Loucy (cell line): ENCODE results near the gene GRIN2D.
A peak's percentile ranks its signal among the peaks of the same experiment; 100 is the strongest.
"Not testable (repeated sequence)": the region's sequence is repeated elsewhere in the genome, so short reads cannot be mapped to it uniquely, and the experiment has no call there.

ENCODE experiments used
- H2AFZ ChIP-seq: fragments of 200-600 bp; sonication (generic); 2 replicates; pipeline ENCODE4 v1.6.0; 2016; ENCODE audit warnings: antibody characterized with exemption, mild to moderate bottlenecking, low read length, moderate library complexity
- H3F3A ChIP-seq: fragments of 200-600 bp; 2 replicates; pipeline ENCODE4 v1.6.0; 2016; ENCODE audit warnings: antibody characterized with exemption, low read depth, mild to moderate bottlenecking
- H3K27me3 ChIP-seq: fragments of 200-600 bp; sonication (generic); 2 replicates; pipeline ENCODE4 v1.6.1; 2014; ENCODE audit warnings: low read length, mild to moderate bottlenecking; ENCODE audit not compliant: insufficient read depth, poor library complexity, severe bottlenecking
- H3K36me3 ChIP-seq: fragments of 200-600 bp; sonication (generic); 2 replicates; pipeline ENCODE4 v1.6.1; 2016; ENCODE audit warnings: low read length; ENCODE audit not compliant: insufficient read depth
- H3K4me1 ChIP-seq: fragments of 200-600 bp; sonication (generic); 2 replicates; pipeline ENCODE4 v1.5.1; 2014; ENCODE audit warnings: low read length, mild to moderate bottlenecking; ENCODE audit not compliant: insufficient read depth, poor library complexity, severe bottlenecking
- H3K4me2 ChIP-seq: fragments of 200-600 bp; sonication (generic); 2 replicates; pipeline ENCODE4 v1.6.0; 2014; ENCODE audit warnings: antibody characterized with exemption, low read length, low read depth, mild to moderate bottlenecking; ENCODE audit not compliant: poor library complexity, severe bottlenecking
- H3K4me3 ChIP-seq: fragments of 200-600 bp; sonication (generic); 2 replicates; pipeline ENCODE4 v1.5.1; 2014; ENCODE audit warnings: low read length, mild to moderate bottlenecking, mixed read lengths; ENCODE audit not compliant: poor library complexity, severe bottlenecking
- H3K79me2 ChIP-seq: fragments of 200-600 bp; sonication (generic); 2 replicates; pipeline ENCODE4 v1.6.1; 2014; ENCODE audit warnings: low read length; ENCODE audit not compliant: insufficient read depth
- H3K9ac ChIP-seq: fragments of 200-600 bp; sonication (generic); 2 replicates; pipeline ENCODE4 v1.6.0; 2014; ENCODE audit warnings: mild to moderate bottlenecking, low read depth, low read length, moderate library complexity; ENCODE audit not compliant: poor library complexity, severe bottlenecking
- H3K9me2 ChIP-seq: fragments of 200-600 bp; sonication (generic); replicated peaks from 2 replicates; pipeline ENCODE4 v1.6.1; 2016; ENCODE audit warnings: low read depth, low read length, mixed read lengths
- H3K9me3 ChIP-seq: fragments of 200-600 bp; sonication (generic); 2 replicates; pipeline ENCODE4 v1.6.1; 2014; ENCODE audit warnings: mild to moderate bottlenecking, antibody characterized with exemption, low read length, low read depth; ENCODE audit not compliant: insufficient read depth
- H4K20me1 ChIP-seq: fragments of 200-600 bp; sonication (generic); 2 replicates; pipeline ENCODE4 v1.6.0; 2014; ENCODE audit warnings: antibody characterized with exemption, low read length, mild to moderate bottlenecking; ENCODE audit not compliant: insufficient read depth, poor library complexity, severe bottlenecking
- CTCF ChIP-seq: fragments of 200-600 bp; sonication (generic); conservative IDR thresholded peaks from 2 replicates; pipeline ENCODE4 v1.5.1; 2014; ENCODE audit warnings: mild to moderate bottlenecking, antibody characterized with exemption, low read length
- EZH2phosphoT487 ChIP-seq: fragments of 200-600 bp; IDR thresholded peaks from 2 replicates; pipeline ENCODE4 v1.6.1; 2018; ENCODE audit warnings: antibody characterized with exemption, mild to moderate bottlenecking, moderate library complexity, borderline replicate concordance

GRIN2D gene

GRCh38 chr19:48386981-48387380 lies 6.5 kb upstream of the GRIN2D start:
- Histone ChIP-seq H2AFZ (no peak overlapping the region), H3F3A (no peaks in the 10 kb centered on the region), H3K4me2 (no peak overlapping the region), H3K4me3 (no peak overlapping the region), H3K9ac (no peak overlapping the region), H4K20me1 (peaks cover 12% of the 10 kb centered on the region), H3K79me2 (peaks cover 38% of the 10 kb centered on the region), H3K27me3 (no peaks in the 10 kb centered on the region), H3K9me3 (no peaks in the 10 kb centered on the region), H3K4me1 (peaks cover 6% of the 10 kb centered on the region), H3K9me2 (no peaks in the 10 kb centered on the region), H3K36me3 (peaks cover 32% of the 10 kb centered on the region; the same call in 1 of the 2 replicates)
- TF ChIP-seq EZH2phosphoT487 (no peak), CTCF (no peak)

GRCh38 chr19:48390188-48391099 lies 3.0 kb upstream of the GRIN2D start:
- no peaks in the 10 kb centered on the region for H3K9me2 ChIP-seq
- H2AFZ ChIP-seq, result peak overlapping the region; percentile 31
- H3K4me1 ChIP-seq, result peaks cover 11% of the 10 kb centered on the region
- H3K9ac ChIP-seq, result peak overlapping the region; percentile 98
- peaks cover 12% of the 10 kb centered on the region for H4K20me1 ChIP-seq
- peaks cover 38% of the 10 kb centered on the region for H3K79me2 ChIP-seq
- H3K9me3 ChIP-seq, result no peaks in the 10 kb centered on the region
- no peaks in the 10 kb centered on the region for H3K27me3 ChIP-seq
- no peaks in the 10 kb centered on the region for H3F3A ChIP-seq
- peak overlapping the region; percentile 99 for H3K4me2 ChIP-seq
- H3K36me3 ChIP-seq, result peaks cover 13% of the 10 kb centered on the region; the same call in 1 of the 2 replicates
- H3K4me3 ChIP-seq, result peak overlapping the region; percentile 90
- TF ChIP-seq CTCF (peak; percentile 50), EZH2phosphoT487 (no peak)

DNA sequence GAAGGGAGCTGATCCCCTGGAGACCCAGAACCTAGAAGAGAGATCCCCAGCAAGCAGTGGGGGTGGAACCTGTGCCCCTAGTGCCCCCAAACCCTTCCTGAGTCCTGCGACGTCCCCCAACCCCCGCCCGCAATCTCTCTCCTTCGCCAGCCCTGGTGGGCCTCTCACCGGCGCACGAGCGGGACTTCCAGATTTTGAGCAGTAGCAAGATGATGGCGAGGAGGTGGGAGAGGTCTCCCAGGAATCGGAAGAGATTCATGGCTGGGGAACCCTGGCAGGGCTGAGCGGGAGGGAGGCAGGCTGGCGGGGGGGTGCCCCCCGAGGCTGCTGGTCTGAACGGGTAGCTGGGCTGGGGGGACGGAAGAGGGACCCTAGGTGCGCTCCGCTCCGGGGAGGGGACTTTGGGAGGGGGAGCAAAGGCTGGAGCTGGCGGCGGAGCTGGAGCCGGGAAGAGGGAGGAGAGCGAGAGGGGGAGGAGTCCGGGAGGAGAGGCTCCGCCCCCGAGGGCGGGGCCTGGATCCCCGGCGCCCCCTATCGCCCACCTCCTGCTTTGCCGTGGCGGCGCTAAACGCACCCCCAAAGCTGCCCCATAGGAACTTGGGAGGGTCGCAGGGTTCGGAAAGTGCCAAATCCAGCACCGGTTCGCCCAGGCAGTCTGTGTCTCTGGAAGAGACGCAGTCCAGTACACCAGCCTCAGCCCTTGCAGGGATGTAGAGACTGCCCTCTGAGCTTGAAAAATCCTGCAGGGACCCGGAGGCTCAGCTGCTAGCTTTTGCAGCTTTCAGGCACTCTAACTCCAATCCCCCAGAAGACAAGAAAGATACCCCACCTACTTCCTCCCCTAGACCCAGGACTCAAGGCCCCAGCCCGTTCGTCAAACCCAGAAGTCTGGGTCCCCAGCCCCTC lies 2.1 kb upstream of the GRIN2D start, which contains the start of gene KDELR1:
KDELR1 (minus strand) TSS at position 452 of the 906 bp plus-strand sequence; CDS start at position 259, 193 bp downstream.
- H3K79me2 ChIP-seq, result peaks cover 38% of the 10 kb centered on the region
- H3K4me3 ChIP-seq, result peak within 1 kb of the TSS; percentile 90
- H3K9ac ChIP-seq, result peak within 1 kb of the TSS; percentile 98
- peaks cover 11% of the 10 kb centered on the region for H3K4me1 ChIP-seq
- no peaks in the 10 kb centered on the region for H3K27me3 ChIP-seq
- peak within 1 kb of the TSS; percentile 99 for H3K4me2 ChIP-seq
- TF ChIP-seq CTCF (peak; percentile 80), EZH2phosphoT487 (no peak)
- H3F3A ChIP-seq, result no peaks in the 10 kb centered on the region
- peaks cover 12% of the 10 kb centered on the region for H4K20me1 ChIP-seq
- no peaks in the 10 kb centered on the region for H3K9me2 ChIP-seq
- no peaks in the 10 kb centered on the region for H3K9me3 ChIP-seq
- H2AFZ ChIP-seq, result peak within 1 kb of the TSS; percentile 91
- peaks cover 9% of the 10 kb centered on the region; the same call in 1 of the 2 replicates for H3K36me3 ChIP-seq

DNA sequence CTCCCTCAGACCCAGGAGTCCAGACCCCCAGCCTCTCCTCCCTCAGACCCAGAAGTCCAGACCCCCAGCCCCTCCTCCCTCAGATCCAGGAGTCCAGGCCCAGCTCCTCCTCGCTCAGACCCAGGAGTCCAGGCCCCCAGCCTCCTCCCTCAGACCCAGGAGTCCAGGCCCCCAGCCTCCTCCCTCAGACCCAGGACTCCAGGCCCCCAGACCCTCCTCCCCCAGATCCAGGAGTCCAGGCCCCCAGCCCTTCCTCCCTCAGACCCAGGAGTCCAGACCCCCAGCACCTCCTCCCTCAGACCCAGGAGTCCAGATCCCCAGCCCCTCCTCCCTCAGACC lies 1.5 kb upstream of the GRIN2D start:
- Histone ChIP-seq H2AFZ (peak overlapping the region; percentile 91; the same call in 1 of the 2 replicates), H3K4me1 (peaks cover 11% of the 10 kb centered on the region), H3K9ac (peak overlapping the region; percentile 98), H3K4me2 (peak overlapping the region; percentile 99), H4K20me1 (peaks cover 12% of the 10 kb centered on the region), H3K79me2 (peaks cover 38% of the 10 kb centered on the region), H3K4me3 (peak overlapping the region; percentile 90)
- not testable (repeated sequence) for H3K9me3 ChIP-seq, H3K27me3 ChIP-seq, H3K36me3 ChIP-seq, H3K9me2 ChIP-seq, H3F3A ChIP-seq
